Heart right ventricle (tissue), 16 donors: ENCODE data around the gene PCP2. TPM values are rescaled to one million over a fixed set of nuclear protein-coding genes. Genes with fewer than 3 reads are reported as not detected.

Experiments
- ATAC-seq, 8 donors: fragments of 200-7000 bp; cut with Tn5 transposase; one replicate each; pipeline ENCODE4 v1.9.1; 2020; ENCODE audit warnings: mild to moderate bottlenecking in 8 of 8, moderate library complexity in 8 of 8, moderate number of reproducible peaks in 1 of 8
- DNase-seq, 2 donors: peaks; one replicate each; pipeline ENCODE4 v3.0.0-alpha.2; 2020
- H3K27ac ChIP-seq, 10 donors: fragments of 200-600 bp; sonication (generic) in 2 of 10; one replicate each; pipeline versions ENCODE4 v1.5.0 to v1.8.0; 2020 to 2022; ENCODE audit warnings: mild to moderate bottlenecking in 3 of 10
- H3K27me3 ChIP-seq, 7 donors: fragments of 200-600 bp; one replicate each; pipeline ENCODE4 v1.8.0; 2021 to 2022; ENCODE audit warnings: mild to moderate bottlenecking in 2 of 7
- H3K36me3 ChIP-seq, 9 donors: fragments of 200-600 bp; sonication (generic) in 1 of 9; one replicate each; pipeline versions ENCODE4 v1.5.0 to v1.8.0; 2020 to 2022; ENCODE audit warnings: mild to moderate bottlenecking in 2 of 9
- H3K4me1 ChIP-seq, 9 donors: fragments of 200-600 bp; sonication (generic) in 1 of 9; one replicate each; pipeline versions ENCODE4 v1.5.0 to v1.8.0; 2020 to 2022; ENCODE audit warnings: mild to moderate bottlenecking in 4 of 9
- H3K4me3 ChIP-seq, 10 donors: fragments of 200-600 bp; sonication (generic) in 2 of 10; one replicate each; pipeline versions ENCODE4 v1.5.0 to v1.8.0; 2020 to 2022; ENCODE audit warnings: mild to moderate bottlenecking in 7 of 10, moderate library complexity in 2 of 10
- H3K9me3 ChIP-seq, 11 donors: fragments of 200-600 bp in 10 of 11; sonication (generic) in 2 of 11; one replicate each; pipeline versions ENCODE4 v1.5.0 to v1.8.0; 2013 to 2022; ENCODE audit warnings: mild to moderate bottlenecking in 2 of 11, control low read depth in 1 of 11, moderate library complexity in 1 of 11
- WGBS, 2 donors: extraction: QIAGEN DNeasy Blood & Tissue Kit; methylation state at CpG; one replicate each; pipeline ENCODE4 v1.1.7; 2013; ENCODE audit warnings: inconsistent platforms in 1 of 2; 5-methylcytosine and 5-hydroxymethylcytosine counted together
- intact Hi-C, 10 donors: fragments of 100-400 bp; cut with DNase I; formaldehyde crosslinking; loops; one replicate each; pipeline versions ENCODE4 v1.11.1 to v1.14.2; 2022
- polyA plus RNA-seq, 2 donors: library from polyadenylated mRNA; stranded (reverse); fragments of 200-250 nt; gene quantifications; one replicate each; pipeline ENCODE4 v1.2.3, GENCODE V29; 2013
- total RNA-seq, 10 donors: library from RNA; stranded (reverse); fragmentation: NEBNext Ultra II Directional in 3 of 10; extraction: Animal tissue kit (Norgen Biotek cat#: 25700) in 3 of 10; gene quantifications; one replicate each; pipeline versions ENCODE4 v1.2.1 to v1.2.4, GENCODE V29; 2021 to 2023
- TF ChIP-seq, protein P1 (sequence below), 9 donors: fragments of 200-600 bp; sonication (generic) in 2 of 9; IDR thresholded peaks; one replicate each; pipeline versions ENCODE4 v1.5.0 to v1.8.0; 2021 to 2022; ENCODE audit warnings: antibody characterized with exemption in 9 of 9, mild to moderate bottlenecking in 5 of 9, moderate library complexity in 1 of 9
- donor health status: Arrhythmogenic right ventricular cardiomyopathy.
- donor health status: ischemic (EF 13 %, LVEDD 7.1; RV severe dilation, severe dysfunction).
- donor health status: healthy with polysubstance abuse.
- donor health status: DM: no; HTN: yes; CAD: no.
- donor health status: DM: no; HTN: no; CAD: no.
- donor health status: ischemic (EF 25% LVEDD 6.9; RV normal size, moderate dysfunction).
- donor health status: ischemic (EF 25% LVEDD 5.7; RV mildly dilated, moderate dysfunction).
- donor health status: healthy.
- donor health status: DM: yes; HTN: yes; CAD: no.
- donor health status: Ischemic cardiomyopathy.
- donor health status: ischemic (EF 35%, LVEDD 5.7; RV mildly dilated, moderate dysfunction).
- donor health status: nonischemic (EF 11% LVEDD 7.7; RV severe dilation, severe dysfunction).
- donor health status: DM: yes; HTN: yes; CAD: no.
- donor health status: PGD.
- donor health status: ischemic (EF 29% LVEDD 5.4; RV normal size, mild dysfunction).
- donor health status: nonischemic (EF 23%, LVEDD 6.1; RV moderate dilation, normal function).

Gene PCP2
- total and polyA plus RNA-seq, 12 donors: 0.35 to 3.8 (median 1.6) TPM; not detected in 2

DNA sequence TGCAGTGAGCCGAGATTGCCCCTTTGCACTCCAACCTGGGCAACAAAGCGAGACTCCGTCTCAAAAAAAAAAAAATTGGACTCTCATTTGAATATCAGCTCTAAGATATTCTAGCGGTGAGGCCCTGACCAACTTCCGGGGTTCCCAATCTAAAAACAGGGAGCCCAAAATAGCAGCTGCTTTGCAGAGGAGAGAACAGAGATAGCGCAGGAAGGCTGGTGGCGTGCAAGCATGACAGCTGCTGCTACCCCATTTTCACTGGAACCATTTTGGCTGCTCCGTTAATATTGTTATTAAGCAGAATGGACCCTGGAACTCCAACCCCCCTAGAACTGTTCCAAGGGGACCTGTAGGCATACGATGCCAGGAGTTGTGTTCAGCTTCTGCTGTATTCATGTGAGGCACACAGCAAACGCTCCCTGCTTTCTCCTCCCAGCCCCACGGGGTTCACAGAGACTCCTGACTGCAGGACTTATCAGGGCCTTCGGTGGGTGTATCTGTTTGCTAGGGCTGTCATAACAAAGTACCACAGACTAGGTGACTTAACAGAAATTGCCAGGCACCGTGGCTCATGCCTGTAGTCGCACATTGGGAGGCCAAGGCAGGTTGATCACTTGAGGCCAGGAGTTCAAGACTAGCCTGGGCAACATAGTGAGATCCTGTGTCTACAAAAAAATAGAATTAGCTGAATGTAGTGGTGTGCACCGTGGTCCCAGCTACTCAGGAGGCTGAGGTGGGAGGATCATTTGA is 14.9 kb upstream of the PCP2 start:
- no peak for ATAC-seq
- no peak overlapping the region for H3K4me3 ChIP-seq
- H3K4me1 ChIP-seq: peaks cover 0 to 16% (median 0%) of the 10 kb centered on the region in 9 donors
- intact Hi-C loops: no loop called here
- 62% methylated on average over 15 of the region's 15 CpGs for WGBS, 2 donors
- H3K27me3 ChIP-seq: peaks cover 0 to 46% (median 11%) of the 10 kb centered on the region in 7 donors
- H3K36me3 ChIP-seq: peaks cover 0 to 18% (median 0%) of the 10 kb centered on the region in 9 donors
- DNase-seq: no peak
- TF ChIP-seq, protein P1, sequence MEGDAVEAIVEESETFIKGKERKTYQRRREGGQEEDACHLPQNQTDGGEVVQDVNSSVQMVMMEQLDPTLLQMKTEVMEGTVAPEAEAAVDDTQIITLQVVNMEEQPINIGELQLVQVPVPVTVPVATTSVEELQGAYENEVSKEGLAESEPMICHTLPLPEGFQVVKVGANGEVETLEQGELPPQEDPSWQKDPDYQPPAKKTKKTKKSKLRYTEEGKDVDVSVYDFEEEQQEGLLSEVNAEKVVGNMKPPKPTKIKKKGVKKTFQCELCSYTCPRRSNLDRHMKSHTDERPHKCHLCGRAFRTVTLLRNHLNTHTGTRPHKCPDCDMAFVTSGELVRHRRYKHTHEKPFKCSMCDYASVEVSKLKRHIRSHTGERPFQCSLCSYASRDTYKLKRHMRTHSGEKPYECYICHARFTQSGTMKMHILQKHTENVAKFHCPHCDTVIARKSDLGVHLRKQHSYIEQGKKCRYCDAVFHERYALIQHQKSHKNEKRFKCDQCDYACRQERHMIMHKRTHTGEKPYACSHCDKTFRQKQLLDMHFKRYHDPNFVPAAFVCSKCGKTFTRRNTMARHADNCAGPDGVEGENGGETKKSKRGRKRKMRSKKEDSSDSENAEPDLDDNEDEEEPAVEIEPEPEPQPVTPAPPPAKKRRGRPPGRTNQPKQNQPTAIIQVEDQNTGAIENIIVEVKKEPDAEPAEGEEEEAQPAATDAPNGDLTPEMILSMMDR (IDR thresholded peaks at IDR 0.05): no peak
- no peak overlapping the region for H3K27ac ChIP-seq
- H3K9me3 ChIP-seq: no peaks in the 10 kb centered on the region

DNA sequence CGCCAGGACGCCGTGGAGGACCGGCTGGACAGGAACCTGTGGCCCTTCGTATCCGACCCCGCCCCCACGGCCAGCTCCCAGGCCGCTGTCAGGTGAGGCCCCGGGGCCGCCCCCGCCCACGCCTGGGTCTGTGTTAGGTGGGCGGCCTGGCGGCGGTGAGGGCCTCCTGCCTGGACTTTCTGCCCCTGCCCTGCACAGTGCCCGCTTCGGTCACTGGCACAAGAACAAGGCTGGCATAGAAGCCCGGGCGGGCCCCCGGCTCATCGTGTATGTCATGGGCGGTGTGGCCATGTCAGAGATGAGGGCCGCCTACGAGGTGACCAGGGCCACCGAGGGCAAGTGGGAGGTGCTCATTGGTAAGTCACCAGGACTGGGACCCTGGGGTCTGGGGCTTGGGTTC is 13.6 kb upstream of the PCP2 start:
- intact Hi-C loops: no loop called here
- H3K27me3 ChIP-seq: peaks cover 0 to 46% (median 11%) of the 10 kb centered on the region in 7 donors
- H3K27ac ChIP-seq: no peak overlapping the region
- TF ChIP-seq, protein P1 (IDR thresholded peaks at IDR 0.05): no peak
- ATAC-seq: peak in 1 of 8 donors; percentile 23
- WGBS, 2 donors: 92 to 97% methylated on average over 26 of the region's 26 CpGs
- peaks cover 0 to 25% (median 0%) of the 10 kb centered on the region in 9 donors for H3K36me3 ChIP-seq
- H3K9me3 ChIP-seq: no peaks in the 10 kb centered on the region
- DNase-seq: no peak
- H3K4me1 ChIP-seq: peaks cover 0 to 12% (median 0%) of the 10 kb centered on the region in 9 donors
- H3K4me3 ChIP-seq: no peak overlapping the region

DNA sequence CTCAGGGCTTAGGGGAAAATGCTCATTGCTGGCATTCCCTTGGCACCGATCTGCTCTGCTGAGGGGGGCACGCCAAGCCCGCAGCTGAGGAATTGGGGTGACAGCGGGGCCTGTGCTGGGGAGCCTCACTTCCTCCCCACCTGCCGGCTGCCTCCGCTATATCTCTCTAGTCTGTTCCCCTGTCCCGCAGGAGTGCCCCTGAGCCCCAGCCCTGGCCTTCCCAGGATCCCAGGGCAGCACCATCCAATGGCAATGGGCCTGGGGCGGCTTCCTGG is 12.8 kb upstream of the PCP2 start:
- Histone ChIP-seq H3K4me3 (peak overlapping the region in 1 of 10 donors; percentile 3), H3K27me3 (peaks cover 0 to 45% (median 11%) of the 10 kb centered on the region in 7 donors), H3K27ac (peak overlapping the region in 1 of 10 donors; percentile 66), H3K9me3 (no peaks in the 10 kb centered on the region), H3K4me1 (peaks cover 0 to 8% (median 0%) of the 10 kb centered on the region in 9 donors), H3K36me3 (peaks cover 0 to 29% (median 0%) of the 10 kb centered on the region in 9 donors)
- intact Hi-C loops: no loop called here
- WGBS, 2 donors: 74 to 79% methylated on average over 7 to 8 of the region's 8 CpGs
- no peak for DNase-seq
- TF ChIP-seq, protein P1 (IDR thresholded peaks at IDR 0.05): no peak
- ATAC-seq: no peak

DNA sequence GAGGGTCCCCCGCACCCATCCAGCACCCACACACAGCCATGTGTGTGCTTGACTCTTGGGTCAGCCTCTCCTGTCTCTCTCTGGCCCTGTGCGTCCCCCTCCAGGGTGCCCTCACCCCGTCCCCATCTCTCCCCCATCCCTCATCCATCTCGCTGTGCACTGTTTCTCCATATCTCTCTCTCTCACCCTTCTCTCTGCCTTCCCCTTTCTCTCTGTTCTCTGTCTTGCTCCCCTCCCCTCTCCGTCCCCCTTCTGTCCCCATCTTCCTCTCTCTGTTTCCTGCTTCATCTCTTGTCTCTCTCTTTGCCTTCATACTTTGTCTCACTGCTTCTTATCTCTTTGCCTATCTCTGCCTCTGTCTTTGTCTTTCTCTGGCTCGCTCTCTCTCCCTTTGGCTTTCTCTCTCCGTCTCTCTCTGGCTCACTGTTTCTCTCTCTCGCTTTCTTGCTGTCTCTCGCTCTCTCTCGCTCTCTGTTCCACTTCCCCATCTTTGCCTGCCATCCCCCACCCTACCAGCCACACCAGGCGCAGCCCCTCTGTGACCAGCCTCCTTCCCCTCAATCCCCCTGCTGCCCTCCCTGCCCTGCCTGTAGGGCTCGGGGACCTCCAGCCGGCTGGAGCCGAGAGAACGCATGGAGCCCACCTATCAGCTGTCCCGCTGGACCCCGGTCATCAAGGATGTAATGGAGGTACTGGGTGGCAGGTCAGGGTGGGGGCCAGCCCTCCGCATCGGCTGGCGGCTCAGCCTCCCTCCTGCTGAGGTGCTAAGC is 12.3 kb upstream of the PCP2 start:
- DNase-seq (no peak), ATAC-seq (no peak)
- H3K4me1 ChIP-seq: peaks cover 0 to 8% (median 0%) of the 10 kb centered on the region in 9 donors
- no peaks in the 10 kb centered on the region for H3K9me3 ChIP-seq
- H3K27me3 ChIP-seq: peaks cover 0 to 39% (median 11%) of the 10 kb centered on the region in 7 donors
- peak overlapping the region in 1 of 10 donors; percentile 66 for H3K27ac ChIP-seq
- H3K4me3 ChIP-seq: peak overlapping the region in 1 of 10 donors; percentile 3
- TF ChIP-seq, protein P1 (IDR thresholded peaks at IDR 0.05): no peak
- H3K36me3 ChIP-seq: peaks cover 0 to 30% (median 0%) of the 10 kb centered on the region in 9 donors
- WGBS, 2 donors: 46 to 55% methylated on average over 20 of the region's 20 CpGs
- intact Hi-C loops: no loop called here
